Activated CD4-positive, alpha-beta T cell treated with anti-CD3 and anti-CD28 coated beads, Interleukin-10, Interleukin-2, amounts not matched to agents 100 ng/mL and 50 ng/mL, durations not matched to agents 16 hours and 8 hours (primary cell): ENCODE data around the gene PTPRG.

Source experiments
- DNase-seq: peaks from one replicate; pipeline ENCODE4 v3.0.0-alpha.2; 2020

The PTPRG gene

DNA sequence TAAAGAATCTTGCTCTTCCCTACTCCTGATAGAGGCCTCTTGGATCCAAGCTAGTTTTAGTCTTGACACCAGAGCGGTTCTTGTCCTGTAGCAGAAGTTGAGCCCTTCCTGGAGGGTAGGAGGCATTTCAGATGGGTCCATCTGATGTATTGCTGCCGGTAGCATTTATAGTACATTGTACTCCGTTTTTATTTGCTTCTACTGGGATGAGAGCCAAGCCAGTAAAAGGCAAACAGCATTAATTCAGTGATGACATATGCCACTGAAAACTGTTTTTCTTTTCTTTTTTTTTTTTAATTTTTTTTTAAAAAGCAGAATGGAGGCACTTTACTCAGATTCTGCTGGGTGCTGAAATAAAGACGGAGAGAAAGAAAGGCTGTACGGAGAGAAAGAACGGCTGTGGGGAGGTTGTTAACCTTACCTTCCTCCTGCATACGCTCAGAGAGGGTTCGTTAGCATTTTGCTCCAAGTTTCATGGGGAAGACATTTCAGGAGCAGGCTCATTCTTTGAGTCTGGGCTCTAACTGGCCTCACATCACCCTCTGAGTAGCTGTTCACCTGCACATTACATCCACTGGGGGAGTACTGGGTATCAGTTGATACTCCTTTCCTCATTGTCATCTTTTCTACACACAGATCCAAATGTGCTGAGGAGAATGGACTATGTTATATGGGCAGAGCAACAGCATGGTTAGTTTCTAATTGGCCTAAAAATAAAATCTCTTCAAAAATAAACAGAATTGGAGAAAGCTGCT is 650.5 kb downstream of the PTPRG start:
- DNase-seq = no peak

GRCh38 chr3:62214850-62215249 is 653.5 kb downstream of the PTPRG start:
- DNase-seq = no peak

DNA sequence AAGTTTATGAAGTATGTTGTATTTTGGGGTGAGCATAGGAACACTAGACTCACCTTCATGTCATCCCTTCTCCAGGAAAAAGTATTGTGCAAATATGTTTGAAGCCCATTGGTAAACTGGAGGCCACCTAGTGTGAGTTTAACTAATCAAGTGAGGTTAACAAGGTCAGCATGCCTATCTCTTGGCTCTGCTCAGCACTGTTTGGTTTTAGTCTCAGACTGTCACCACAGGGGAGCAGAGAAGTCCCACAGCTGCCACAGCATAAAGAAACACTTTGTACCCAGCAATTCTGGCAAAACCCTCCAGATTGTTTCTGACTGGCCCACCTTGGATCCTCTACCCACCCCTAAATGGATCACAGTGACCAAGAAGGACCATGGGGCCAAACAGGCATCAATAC is 659.2 kb downstream of the PTPRG start:
- no peak for DNase-seq

DNA sequence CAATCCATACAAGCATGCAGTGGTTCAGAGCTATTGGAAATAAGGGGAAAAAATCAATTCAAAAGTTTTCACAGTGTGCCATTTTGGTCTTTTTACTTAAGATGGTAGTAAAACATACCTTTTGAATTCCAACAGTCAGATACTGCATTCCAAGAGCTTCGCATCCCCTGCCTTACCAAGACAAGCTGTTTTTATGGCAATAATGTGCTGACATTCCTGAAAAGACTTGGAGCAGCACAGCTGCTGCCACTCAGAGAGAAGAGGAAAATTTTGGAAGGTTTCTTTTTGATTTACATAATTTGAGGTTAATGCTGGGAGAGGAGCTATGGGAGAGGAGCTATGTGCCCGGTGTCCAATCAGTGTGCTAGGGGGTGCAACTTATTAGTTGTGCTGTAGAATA is 663.7 kb downstream of the PTPRG start:
- no peak for DNase-seq

DNA sequence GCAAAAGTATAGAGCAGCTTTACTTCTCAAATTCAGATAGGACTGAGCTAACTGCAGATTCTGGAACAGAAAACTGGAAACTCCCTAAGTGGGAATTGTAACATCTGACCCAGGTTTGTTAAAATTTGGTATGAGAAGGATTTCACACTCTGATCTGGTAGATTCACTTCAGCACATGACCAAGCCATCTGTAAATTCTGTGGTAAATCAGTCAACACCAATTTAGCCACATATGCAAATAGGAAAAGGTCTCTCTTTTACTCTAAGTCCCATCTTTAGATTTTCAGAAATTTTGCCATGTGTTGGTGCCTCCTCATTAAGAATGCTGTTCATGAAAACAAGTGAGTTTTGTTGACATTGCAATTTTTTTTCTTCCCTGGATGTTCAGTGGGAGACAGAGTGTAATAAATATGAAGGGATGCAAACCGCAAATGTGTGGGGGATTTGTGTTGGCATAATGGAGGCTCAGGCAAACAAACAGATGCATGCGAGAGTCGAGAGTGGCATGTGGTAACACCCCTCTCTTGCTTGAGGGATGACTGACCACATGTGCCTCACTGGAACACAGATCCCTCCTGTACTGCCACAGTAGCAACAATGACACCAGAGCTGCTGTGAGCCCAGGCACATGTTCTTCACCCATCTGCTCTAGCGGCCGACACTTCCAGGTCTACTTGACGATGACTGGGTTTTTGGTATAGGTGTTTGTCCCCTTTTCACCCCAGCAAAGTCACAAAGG is 665.4 kb downstream of the PTPRG start:
- no peak for DNase-seq

DNA sequence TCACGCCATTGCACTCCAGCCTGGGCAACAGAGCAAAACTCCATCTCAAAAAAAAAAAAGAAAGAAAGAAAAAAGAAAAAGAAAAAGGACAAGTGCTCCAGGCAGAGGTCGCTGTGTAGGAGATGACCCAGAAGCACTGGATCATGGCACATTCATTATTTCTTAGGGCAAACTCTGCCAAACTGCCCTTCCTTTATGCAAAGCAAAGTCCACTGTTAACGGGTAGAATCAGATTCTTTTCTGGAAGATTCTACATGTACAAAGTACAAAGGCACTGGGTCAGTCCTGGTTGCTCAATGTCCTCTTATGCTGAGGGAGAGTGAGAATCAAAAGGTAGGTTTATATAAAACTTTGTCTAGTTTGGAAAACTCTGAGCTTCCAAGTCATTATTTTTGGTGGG is 667.1 kb downstream of the PTPRG start:
- no peak for DNase-seq

DNA sequence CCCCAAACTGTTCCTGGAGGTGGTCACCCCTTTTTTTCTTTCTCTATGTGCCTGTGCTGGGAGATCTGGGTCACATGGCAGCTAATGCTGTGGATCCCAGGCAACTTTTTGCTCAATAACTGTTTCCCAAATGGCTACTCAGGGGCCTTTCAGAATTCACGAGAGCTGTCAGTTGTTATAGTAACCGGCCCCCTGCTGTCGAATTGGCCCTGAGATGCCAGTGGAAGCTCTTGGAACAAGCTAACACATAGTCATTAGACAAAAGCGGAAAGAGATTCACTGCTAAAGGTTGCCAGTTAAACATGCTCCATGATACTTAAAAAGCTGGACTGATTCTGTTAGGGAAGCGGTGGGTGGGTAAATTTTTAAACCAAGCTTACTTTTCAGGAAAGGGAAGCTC is 667.8 kb downstream of the PTPRG start:
- no peak for DNase-seq

GRCh38 chr3:62229908-62230307 is 668.5 kb downstream of the PTPRG start:
- no peak for DNase-seq

DNA sequence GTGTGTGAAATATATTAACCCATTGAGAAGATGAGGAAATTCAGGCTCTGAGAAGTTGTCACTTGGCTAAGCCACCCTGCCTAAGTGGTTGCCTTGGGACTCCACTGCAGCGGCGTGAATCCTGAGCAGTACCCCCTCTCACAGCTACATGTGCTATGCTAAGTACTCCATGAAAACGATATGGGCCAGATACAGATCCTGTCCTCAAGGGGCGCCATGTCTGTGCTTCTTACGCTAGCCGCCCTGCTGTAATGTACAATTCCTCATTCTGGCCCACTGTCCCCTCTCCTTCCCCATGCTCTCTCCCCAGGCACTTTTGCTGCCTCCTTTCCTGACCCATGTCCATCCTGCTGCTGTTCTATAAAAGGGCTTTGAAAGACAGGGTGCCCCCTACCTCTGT is 671.7 kb downstream of the PTPRG start:
- no peak for DNase-seq

DNA sequence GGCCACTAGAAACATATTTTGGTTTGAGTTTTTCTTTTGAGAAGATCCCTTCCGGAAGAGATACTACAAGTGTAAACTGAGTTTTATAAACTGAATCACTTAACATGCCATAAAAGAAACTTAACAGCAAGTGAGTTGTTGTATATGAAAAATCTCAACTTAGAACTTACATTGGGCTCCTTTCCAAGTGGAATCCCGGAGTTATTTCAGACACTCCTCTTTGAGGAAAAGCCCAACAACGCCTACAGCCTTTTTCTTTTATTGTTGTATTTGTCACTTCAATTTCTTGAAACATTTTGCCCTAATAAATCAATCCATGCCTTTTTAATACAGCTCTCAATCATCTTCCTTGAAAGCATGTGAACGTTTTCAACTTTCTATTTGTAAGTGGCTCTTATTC is 674.6 kb downstream of the PTPRG start:
- no peak for DNase-seq

GRCh38 chr3:62237286-62237948 is 676.0 kb downstream of the PTPRG start:
- DNase-seq = no peak

GRCh38 chr3:62238003-62238402 is 676.6 kb downstream of the PTPRG start:
- DNase-seq = peak; percentile 10

DNA sequence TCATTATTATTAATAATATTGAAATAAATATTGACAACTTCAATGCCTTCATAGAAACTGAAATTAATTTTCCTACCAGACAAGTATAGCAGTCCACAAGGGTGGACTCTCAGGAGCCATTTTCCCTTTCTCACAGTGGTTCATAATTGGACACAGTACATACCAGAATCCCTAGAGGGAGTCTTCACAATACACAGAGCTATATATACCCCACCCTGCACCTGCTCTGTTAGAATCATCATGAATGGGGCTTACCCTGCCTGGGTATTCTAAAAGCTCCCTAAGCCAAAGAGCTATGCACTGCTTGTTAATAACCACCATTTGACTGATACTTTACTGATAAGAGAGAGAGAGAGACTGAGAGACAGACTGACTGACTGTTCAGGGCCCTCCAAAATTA is 677.1 kb downstream of the PTPRG start:
- DNase-seq = no peak

- DNase-seq = no peak
These were observed 679.9 kb downstream of the PTPRG start for GRCh38 chr3:62241279-62241678.

- no peak for DNase-seq
These were observed 681.6 kb downstream of the PTPRG start for GRCh38 chr3:62242831-62243509.

GRCh38 chr3:62246094-62246493 is 684.7 kb downstream of the PTPRG start:
- no peak for DNase-seq

DNA sequence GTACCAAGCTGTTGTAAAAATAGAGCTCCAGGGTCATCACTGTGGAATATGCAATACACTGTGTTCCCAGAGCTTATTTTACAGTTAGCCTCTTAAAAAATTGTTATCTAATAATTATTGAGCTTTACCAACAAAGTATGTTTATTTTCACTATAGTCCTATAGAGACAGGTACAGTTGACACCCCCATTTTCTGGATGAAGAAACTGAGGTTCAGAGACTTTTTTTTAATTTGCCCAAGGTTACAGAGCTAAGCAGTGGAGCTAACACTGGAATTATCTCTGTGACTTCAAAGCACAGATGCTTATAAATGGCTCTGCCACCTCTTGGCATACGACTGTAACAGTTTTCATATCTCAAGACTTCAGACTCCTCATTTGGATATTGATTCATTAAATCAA is 685.6 kb downstream of the PTPRG start:
- DNase-seq = no peak

DNA sequence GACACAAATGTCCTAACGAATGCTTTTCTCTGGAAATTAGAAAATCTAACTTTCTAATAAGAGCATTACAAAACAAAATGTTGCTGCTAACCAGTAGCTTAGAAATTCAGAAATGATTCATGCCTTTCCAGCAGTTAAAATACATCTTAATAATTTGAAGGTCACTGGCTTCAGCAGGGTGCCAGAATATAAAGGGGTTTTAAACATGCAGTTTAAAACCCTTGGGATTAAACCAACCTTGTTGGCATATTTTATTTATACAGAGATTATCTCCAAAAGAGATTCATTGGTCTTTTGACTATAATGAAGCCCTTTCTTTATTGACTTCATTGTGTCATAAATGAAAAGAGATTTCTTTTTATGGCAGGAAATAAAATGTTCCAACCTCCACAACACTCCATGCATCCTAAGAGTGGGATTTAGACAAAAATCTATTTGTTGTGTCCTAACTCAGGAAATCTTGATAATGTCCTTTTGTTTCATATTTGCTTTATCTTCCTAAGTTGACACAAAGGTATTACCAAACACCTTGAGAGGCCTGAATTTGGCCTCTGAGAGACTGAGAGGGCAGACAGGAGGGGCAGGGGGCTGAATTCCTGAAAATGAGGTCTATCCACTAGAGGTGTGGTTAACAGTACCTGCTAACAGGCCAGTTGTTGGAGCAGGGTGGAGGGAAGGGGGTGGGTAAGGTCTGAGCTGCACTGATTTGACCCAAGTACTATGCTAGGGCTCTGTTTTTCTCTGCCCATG is 687.5 kb downstream of the PTPRG start:
- no peak for DNase-seq

GRCh38 chr3:62249484-62249776 is 688.1 kb downstream of the PTPRG start:
- DNase-seq = no peak

GRCh38 chr3:62249855-62250543 is 688.6 kb downstream of the PTPRG start:
- DNase-seq = no peak

DNA sequence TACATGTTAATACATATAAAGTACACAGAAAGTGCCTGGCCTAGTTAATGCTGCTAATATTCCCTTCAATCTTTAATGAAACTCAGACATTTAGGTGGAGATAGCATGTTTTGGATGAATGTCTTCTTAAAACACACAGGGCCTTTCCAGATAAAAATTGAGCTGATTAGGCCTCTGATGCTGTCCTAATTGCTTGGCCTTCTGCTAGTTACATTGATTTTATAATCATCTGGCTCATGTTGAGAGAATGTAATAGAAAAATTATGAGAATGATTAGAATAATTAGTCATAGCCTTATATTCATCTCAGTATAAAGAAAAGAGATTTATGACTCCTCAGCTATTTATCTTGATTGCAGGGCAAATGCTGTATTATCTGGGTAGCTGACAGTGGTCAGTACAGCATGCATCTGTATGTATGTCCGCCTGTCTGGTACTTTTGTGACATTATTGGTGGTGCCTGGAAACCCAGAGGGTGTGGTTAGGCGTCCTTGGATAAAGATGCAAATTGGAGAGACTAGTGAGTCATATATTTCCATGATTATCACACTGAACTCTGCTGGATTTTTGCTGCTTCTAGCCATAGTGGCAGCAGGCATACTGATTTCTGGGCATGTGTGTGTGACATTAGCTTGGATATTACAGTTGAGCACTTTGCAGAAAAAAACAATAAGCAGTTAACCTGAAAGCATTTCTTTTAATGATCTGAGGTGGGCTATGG is 691.2 kb downstream of the PTPRG start:
- no peak for DNase-seq

DNA sequence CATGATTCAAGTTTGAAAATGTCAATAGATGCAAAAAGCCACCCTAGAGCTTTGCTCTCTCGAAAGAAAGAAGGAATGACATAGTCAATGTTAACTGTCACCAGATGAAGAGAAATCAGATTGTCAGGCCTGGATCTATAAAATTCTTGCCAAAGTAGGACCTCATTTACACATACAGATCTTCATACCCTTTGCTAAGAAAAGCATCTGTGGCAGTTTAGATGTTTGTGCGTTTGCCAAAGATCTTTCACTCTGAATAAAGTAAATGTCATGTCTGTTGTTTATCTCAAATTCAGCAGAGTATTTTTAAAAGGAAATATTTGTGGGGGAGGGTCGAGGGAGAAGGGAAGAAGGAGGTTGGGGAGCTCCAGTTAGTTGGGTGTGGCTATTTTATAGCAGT is 692.6 kb downstream of the PTPRG start:
- no peak for DNase-seq
